ELF-1 (cell line): ENCODE measurements around the gene EML6.
"Not testable (repeated sequence)": the region's sequence is repeated elsewhere in the genome, so short reads cannot be mapped to it uniquely, and the experiment has no call there.

Experiments used
- DNase-seq: peaks from one replicate; pipeline ENCODE4 v3.0.0-alpha.2; 2016; ENCODE audit warnings: low read depth, low spot score

The EML6 gene

GRCh38 chr2:54964271-54964670 lies 240.8 kb downstream of the EML6 start:
- DNase-seq, result no peak

GRCh38 chr2:54964816-54965215 lies 241.4 kb downstream of the EML6 start:
- DNase-seq, result no peak

GRCh38 chr2:54965425-54965824 lies 242.0 kb downstream of the EML6 start:
- DNase-seq, result peak; percentile 26

GRCh38 chr2:54966165-54966832 lies 242.8 kb downstream of the EML6 start:
- DNase-seq, result peak; percentile 89

- no peak for DNase-seq
These were observed 243.4 kb downstream of the EML6 start for GRCh38 chr2:54966837-54967236.

- peak; percentile 44 for DNase-seq
These were observed 243.8 kb downstream of the EML6 start for GRCh38 chr2:54967269-54967668.

- peak; percentile 12 for DNase-seq
These were observed 244.4 kb downstream of the EML6 start for GRCh38 chr2:54967759-54968365.

GRCh38 chr2:54968561-54969218 lies 245.2 kb downstream of the EML6 start:
- DNase-seq, result no peak

- DNase-seq, result no peak
These were observed 246.0 kb downstream of the EML6 start for GRCh38 chr2:54969295-54969939.

GRCh38 chr2:54969940-54970338 lies 246.5 kb downstream of the EML6 start:
- DNase-seq, result no peak

GRCh38 chr2:54975175-54975574 lies 251.7 kb downstream of the EML6 start:
- DNase-seq, result no peak

GRCh38 chr2:54975598-54976492 lies 252.4 kb downstream of the EML6 start:
- DNase-seq, result no peak

- no peak for DNase-seq
These were observed 253.7 kb downstream of the EML6 start for GRCh38 chr2:54977149-54977548.

- DNase-seq, result peak; percentile 19
These were observed 256.0 kb downstream of the EML6 start for GRCh38 chr2:54979321-54980044.

GRCh38 chr2:54981385-54981784 lies 257.9 kb downstream of the EML6 start:
- DNase-seq, result no peak

GRCh38 chr2:54983345-54984220 lies 260.1 kb downstream of the EML6 start:
- no peak for DNase-seq

- DNase-seq, result no peak
These were observed 261.0 kb downstream of the EML6 start for GRCh38 chr2:54984476-54984875.

GRCh38 chr2:54986264-54986663 lies 262.8 kb downstream of the EML6 start:
- no peak for DNase-seq

GRCh38 chr2:54988612-54989011 lies 265.1 kb downstream of the EML6 start:
- DNase-seq, result no peak

- DNase-seq, result not testable (repeated sequence)
These were observed 267.2 kb downstream of the EML6 start for GRCh38 chr2:54990694-54991093.
